ENCODE results near the gene ANKRD42.
"Not testable (repeated sequence)": the region's sequence is repeated elsewhere in the genome, so short reads cannot be mapped to it uniquely, and the experiment has no call there.

The ANKRD42 gene

DNA sequence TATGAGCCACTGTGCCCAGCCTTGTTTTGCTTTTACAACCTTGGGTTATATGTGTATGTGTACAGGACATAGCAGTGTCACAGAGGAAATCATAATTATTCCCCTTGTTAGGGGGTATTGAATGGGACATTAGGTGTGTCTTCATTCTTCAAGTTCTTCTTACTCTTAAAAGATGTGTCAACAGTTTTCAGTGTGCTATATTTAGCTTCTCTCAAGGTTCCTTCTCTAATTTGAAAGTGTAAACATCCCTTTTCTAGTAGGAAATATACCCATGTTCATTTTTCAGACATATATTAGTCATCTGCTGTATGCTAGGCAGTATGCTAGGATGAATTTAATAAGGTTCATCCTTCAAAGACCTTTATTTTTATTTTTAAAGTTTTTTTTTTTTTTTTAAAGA, 19.5 kb upstream of the ANKRD42 start:
- no peak for DNase-seq

DNA sequence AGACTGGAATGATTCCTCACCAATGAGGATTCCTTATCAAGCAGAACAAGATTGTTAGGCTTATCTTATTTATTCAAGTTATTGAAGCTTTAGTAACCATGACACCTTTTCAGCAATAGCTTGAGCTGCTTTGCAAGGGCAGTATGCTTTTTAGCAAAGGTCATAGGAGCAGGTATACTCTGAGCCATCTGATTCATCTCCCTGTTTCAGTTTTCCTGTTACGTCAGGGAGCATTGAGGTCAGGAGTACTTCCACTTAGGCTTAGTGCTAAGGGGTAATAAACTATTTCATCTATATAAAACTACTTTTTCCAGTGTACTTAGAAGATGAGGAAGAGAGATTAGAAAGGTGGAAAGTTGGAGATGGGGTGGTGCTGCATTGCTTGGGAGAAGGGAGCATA, 17.7 kb upstream of the ANKRD42 start:
- no peak for DNase-seq

GRCh38 chr11:83181815-83182214, 11.7 kb upstream of the ANKRD42 start:
- no peak for DNase-seq

- DNase-seq, result no peak
Measured at GRCh38 chr11:83185767-83186166, 7.7 kb upstream of the ANKRD42 start.

GRCh38 chr11:83187465-83187864, 6.0 kb upstream of the ANKRD42 start:
- no peak for DNase-seq

DNA sequence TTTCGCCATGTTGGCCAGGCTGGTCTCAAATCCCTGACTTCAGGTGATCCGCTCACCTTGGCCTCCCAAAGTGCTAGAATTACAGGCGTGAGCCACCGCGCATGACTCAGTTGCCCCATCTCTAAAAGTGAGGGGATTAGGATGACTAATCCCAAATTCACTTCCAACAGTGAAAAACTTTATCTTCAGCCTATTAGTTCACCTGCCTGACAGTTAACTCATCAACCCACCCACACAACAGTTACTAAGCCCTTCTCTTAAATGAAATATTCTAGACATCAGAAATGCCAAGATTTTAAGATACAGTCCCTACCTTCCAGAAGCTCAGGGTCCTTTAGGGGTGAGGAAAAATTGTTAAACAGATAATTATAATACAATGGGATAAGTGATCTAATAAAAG, 2.0 kb upstream of the ANKRD42 start:
- DNase-seq, result peak; percentile 18 to 37

DNA sequence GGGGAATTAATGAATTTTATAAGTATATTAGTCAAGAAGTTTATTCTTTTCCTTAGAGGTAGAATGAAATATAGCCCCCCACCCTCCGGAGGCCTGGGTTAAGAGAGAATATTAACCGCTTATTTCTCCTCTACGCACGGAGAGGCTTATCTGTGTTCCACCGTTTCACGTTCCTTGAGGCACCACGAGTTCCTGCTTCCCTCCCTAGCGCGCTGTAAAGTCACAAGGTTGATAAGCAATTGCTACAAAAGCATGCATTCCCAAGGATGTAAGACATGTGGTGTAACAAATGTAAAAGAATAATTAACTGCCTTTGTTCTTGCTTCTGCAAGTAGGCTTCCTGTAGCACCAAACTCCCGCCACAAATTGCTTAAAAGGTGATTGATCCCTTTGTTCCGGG, 1.5 kb upstream of the ANKRD42 start:
- DNase-seq, result no peak

DNA sequence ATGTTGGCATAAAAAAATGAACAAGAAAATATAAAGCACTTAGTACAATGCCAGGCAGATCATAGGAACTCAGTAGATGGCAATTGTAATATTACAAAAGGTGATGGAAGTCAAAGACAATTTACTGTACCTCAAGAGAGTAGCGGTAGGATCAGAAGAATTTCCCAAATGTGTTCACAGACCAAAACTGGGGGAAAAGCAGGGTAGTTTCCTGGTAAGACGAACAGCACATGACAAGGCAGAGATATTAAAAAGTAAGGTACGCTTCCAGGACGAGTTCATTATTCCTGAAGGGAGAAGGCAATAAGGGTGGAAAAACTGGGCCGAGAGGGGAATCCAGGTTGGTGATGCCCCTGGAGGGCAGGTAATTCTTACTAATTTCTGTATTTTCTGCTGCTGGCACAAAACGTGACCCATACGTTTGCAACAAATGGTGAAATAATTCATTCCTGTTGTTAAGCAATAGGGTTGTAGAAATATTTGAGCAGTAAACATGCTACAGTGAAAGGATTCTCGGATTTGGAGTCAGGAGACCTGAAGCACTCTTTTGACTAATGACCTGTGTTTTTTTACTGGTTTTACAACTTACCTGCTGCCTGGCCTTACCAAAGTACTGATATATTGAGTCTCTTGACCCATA, 786 bp upstream of the ANKRD42 start:
- no peak for DNase-seq

- DNase-seq, result peak; percentile 35 to 36
Measured at GRCh38 chr11:83194281-83195142, 1.0 kb downstream of the ANKRD42 start.

DNA sequence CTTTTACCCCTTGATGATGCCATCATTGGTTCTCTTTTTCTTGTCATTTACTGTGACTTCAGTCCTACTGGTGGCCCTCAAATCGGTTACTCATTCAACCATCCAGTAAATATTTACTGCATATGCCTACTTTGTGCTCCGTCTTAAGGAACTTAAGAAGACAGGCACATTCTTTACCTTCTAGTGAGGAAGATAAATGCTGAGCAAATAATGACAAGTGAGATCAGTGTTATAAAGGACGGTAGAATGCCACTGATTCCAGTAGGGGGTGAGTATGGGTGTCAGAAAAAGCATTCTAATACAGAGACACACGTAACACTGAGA, 1.6 kb downstream of the ANKRD42 start:
- no peak for DNase-seq

- no peak for DNase-seq
Measured at GRCh38 chr11:83195649-83196048, 2.1 kb downstream of the ANKRD42 start.

GRCh38 chr11:83200035-83200434, 6.5 kb downstream of the ANKRD42 start:
- DNase-seq, result no peak

GRCh38 chr11:83205608-83206185, 12.2 kb downstream of the ANKRD42 start:
- DNase-seq, result no peak

GRCh38 chr11:83206221-83206620, 12.7 kb downstream of the ANKRD42 start:
- no peak for DNase-seq

GRCh38 chr11:83206771-83207382, 13.4 kb downstream of the ANKRD42 start:
- not testable (repeated sequence) for DNase-seq

GRCh38 chr11:83219095-83219494, 25.6 kb downstream of the ANKRD42 start:
- DNase-seq, result no peak

DNA sequence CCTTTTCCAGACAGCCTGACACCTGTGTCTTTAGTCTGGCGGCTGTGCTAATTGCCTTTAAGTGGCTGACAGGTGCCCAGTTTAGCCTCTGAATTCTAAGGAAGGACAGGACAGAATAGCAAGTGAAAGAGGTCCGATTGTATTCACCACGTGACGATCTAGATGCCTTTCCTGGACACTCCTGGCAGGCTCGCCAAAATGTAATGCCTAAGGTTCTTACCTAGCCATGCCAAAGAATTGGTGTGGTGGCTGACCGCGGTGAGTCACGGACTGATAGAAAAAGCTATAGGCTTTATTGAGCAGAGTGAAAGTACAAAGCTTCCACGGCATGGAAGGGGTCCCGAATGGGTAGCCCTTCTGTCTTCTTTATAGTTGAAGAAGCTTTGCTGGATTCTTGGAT, 26.7 kb downstream of the ANKRD42 start:
- DNase-seq, result no peak

DNA sequence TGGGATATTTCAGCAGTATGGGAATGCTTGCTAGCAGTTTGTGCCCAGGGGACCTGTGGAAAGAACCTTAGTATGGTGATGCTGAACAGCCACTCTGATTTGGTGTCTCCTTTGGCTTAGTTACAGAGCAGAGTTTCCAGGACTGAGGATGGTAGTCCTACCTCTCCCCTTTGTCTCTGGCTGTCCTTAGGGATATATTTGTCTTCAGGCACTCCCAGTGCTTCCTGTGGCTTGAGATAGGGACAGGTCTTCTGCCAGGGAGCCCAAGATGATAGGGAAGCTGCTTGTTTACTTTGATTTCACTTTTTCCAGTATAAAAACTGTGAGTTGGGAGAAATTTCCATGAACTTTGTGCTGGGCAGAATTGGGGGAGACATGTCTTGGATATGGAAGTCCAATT, 28.2 kb downstream of the ANKRD42 start:
- DNase-seq, result no peak

DNA sequence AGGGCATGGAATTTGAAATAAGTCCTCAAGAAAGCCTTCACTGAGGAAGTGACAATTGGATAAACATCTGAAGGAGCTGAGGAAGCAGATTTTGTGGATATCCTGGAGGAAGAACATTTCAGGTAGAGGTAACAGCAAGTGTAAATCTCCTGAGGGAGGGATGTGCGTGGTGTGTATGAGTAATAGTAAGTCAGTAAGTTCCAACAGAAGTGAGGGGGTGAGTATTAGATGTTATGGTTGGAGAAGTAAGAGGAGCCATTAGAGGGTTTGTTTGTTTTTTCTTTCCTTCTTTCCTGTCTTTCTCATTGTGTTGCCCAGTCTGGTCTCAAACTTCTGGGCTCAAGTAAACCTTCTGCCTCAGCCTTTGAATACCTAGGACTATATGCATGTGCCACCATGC, 29.0 kb downstream of the ANKRD42 start:
- no peak for DNase-seq

DNA sequence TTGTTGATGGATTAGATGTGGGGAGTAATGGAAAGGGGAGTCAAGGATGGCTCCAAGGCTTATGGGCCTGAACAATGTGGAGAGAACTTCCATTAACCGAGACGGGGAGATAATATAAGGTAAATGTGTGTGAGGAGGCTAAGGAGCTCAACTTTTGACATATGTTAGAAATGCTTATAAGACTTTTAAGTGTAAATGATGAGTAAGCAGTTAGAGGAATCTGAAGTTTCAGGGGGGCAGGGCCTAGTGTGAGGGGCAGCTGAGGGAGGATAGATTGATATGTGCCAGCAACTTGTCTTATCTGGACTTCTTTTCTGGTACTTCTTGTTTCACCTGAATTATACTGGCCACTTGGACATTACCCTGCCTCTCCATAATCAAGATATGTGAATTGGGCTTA, 29.9 kb downstream of the ANKRD42 start:
- no peak for DNase-seq

GRCh38 chr11:83235825-83236224, 42.3 kb downstream of the ANKRD42 start:
- DNase-seq, result no peak

- no peak for DNase-seq
Measured at GRCh38 chr11:83238111-83238510, 44.6 kb downstream of the ANKRD42 start.

DNA sequence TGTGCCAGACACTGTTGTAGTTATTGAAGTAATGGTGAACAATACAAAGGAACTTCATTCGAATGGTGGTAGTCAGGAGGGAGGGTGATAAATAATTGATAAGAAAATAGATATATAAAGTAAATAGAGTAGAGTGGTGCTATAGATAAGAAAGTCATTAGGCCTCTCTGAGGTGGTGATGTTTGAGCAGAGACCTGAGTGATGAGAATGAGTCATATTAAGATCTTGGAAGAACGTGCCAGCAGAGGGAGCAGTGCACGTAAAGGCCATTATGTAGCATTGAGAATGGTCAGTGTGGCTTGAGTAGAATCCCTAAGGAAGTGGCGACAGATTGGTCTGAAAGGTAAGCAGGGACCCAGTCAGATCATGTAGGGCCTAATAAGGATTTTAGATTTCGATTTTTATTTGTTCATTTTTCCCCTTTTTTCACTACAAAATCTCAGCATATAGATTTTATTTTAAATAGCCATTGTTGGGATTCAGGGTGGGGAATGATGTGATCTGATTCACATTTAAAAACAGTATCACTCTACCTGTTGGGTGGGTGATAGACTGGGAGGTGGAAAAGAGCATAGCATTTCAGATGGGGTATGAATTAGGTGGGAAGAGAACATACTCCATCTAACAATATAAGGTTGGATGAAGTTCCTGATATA, 47.9 kb downstream of the ANKRD42 start:
- peak in 1 of 2 experiments; percentile 1 for DNase-seq
